Astrocyte (in vitro differentiated cells and primary cell): ENCODE measurements around the gene RCOR3. TPM values are rescaled to one million over a fixed set of nuclear protein-coding genes. Genes with fewer than 3 reads are reported as not detected.
A peak's percentile ranks its signal among the peaks of the same experiment; 100 is the strongest.

Experiments
- DNase-seq: peaks from one replicate; pipeline ENCODE4 v3.0.0-alpha.2; 2010; ENCODE audit warnings: low read depth
- FAIRE-seq: peaks from 2 replicates; lab custom pipeline; 2011; peaks lifted over from hg19 to GRCh38; lab: Jason Lieb, UNC
- H2AFZ ChIP-seq: 2 replicates; pipeline ENCODE4 v1.6.0; 2012; ENCODE audit warnings: low read depth, low read length, inconsistent platforms
- H3K27ac ChIP-seq: 2 replicates; pipeline ENCODE4 v1.5.1; 2011; ENCODE audit warnings: low read depth, low read length, inconsistent platforms
- H3K27me3 ChIP-seq: 2 replicates; pipeline ENCODE4 v1.6.0; 2011; ENCODE audit warnings: low read length, inconsistent platforms; ENCODE audit not compliant: insufficient read depth
- H3K36me3 ChIP-seq: 2 replicates; pipeline ENCODE4 v1.5.1; 2011; ENCODE audit warnings: low read length, inconsistent platforms; ENCODE audit not compliant: insufficient read depth
- H3K4me1 ChIP-seq: 2 replicates; pipeline ENCODE4 v1.5.1; 2011; ENCODE audit warnings: low read length, inconsistent platforms; ENCODE audit not compliant: insufficient read depth
- H3K4me2 ChIP-seq: 2 replicates; pipeline ENCODE4 v1.6.0; 2012; ENCODE audit warnings: low read length, inconsistent platforms
- H3K4me3 ChIP-seq: 2 replicates; pipeline ENCODE4 v1.5.1; 2011; ENCODE audit warnings: low read depth, mild to moderate bottlenecking, low read length, inconsistent platforms; ENCODE audit not compliant: insufficient read depth
- H3K79me2 ChIP-seq: 2 replicates; pipeline ENCODE4 v1.6.0; 2012; ENCODE audit warnings: mild to moderate bottlenecking, low read length, inconsistent platforms; ENCODE audit not compliant: insufficient read depth
- H3K9ac ChIP-seq: 2 replicates; pipeline ENCODE4 v1.6.0; 2012; ENCODE audit warnings: mild to moderate bottlenecking, low read length, inconsistent platforms
- H3K9me3 ChIP-seq: 2 replicates; pipeline ENCODE4 v1.5.1; 2012; ENCODE audit warnings: low read depth, mild to moderate bottlenecking, low read length, inconsistent platforms; ENCODE audit not compliant: insufficient read depth
- H4K20me1 ChIP-seq: 2 replicates; pipeline ENCODE4 v1.6.0; 2012; ENCODE audit warnings: low read length, inconsistent platforms; ENCODE audit not compliant: insufficient read depth
- H3K27ac Mint-ChIP-seq: one replicate; pipeline ENCODE4 v1.8.0; 2021; ENCODE audit warnings: mild to moderate bottlenecking, mixed read lengths; ENCODE audit not compliant: unreplicated experiment
- H3K27me3 Mint-ChIP-seq: one replicate; pipeline ENCODE4 v1.8.0; 2021; ENCODE audit warnings: low read depth, mixed read lengths; ENCODE audit not compliant: unreplicated experiment
- H3K36me3 Mint-ChIP-seq: one replicate; pipeline ENCODE4 v1.8.0; 2021; ENCODE audit warnings: low read depth, mixed read lengths; ENCODE audit not compliant: unreplicated experiment
- H3K4me1 Mint-ChIP-seq: one replicate; pipeline ENCODE4 v1.8.0; 2021; ENCODE audit warnings: low read depth, mixed read lengths; ENCODE audit not compliant: unreplicated experiment
- H3K4me3 Mint-ChIP-seq: one replicate; pipeline ENCODE4 v1.8.0; 2021; ENCODE audit warnings: mild to moderate bottlenecking, moderate library complexity, mixed read lengths; ENCODE audit not compliant: unreplicated experiment
- H3K9me3 Mint-ChIP-seq: one replicate; pipeline ENCODE4 v1.8.0; 2021; ENCODE audit warnings: mild to moderate bottlenecking, mixed read lengths; ENCODE audit not compliant: unreplicated experiment
- CTCF ChIP-seq: IDR thresholded peaks from 2 replicates; pipeline ENCODE4 v1.5.1; 2011; ENCODE audit warnings: low read depth, mild to moderate bottlenecking, inconsistent platforms, low read length, moderate library complexity; ENCODE audit not compliant: insufficient read depth
- EZH2 ChIP-seq: IDR thresholded peaks from 2 replicates; pipeline ENCODE4 v1.6.1; 2012; ENCODE audit warnings: mild to moderate bottlenecking, low read length, inconsistent platforms; ENCODE audit not compliant: insufficient read depth
- total RNA-seq: library from RNA; stranded (reverse); gene quantifications from 2 replicates; pipeline ENCODE4 v1.2.1, GENCODE V29; 2021

Gene RCOR3
- total RNA-seq, 1 donor from 2014 or later: 68.2 TPM

DNA sequence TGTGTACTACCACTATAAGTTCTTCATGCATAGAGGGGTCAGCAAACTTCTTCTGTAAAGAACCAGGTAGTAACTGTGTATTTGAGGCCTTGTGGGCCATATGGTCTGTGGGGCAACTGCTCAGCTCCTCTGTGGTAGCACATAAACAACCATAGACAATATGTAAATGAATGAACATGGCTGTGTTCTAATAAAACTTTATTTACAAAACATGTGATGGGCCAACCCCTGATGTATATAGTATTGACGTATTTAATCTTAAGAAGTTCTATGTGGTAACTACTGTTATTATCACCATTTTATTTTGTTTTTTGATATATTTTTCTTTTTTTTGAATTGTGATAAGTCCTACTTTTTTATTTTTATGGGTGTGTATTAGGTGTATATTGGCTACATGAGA lies 82.8 kb downstream of the RCOR3 start:
- Histone ChIP-seq H3K9me3 (no peaks in the 10 kb centered on the region), H3K4me3 (no peak overlapping the region), H3K27me3 (no peaks in the 10 kb centered on the region), H3K27ac (no peak overlapping the region), H3K4me1 (peaks cover 6% of the 10 kb centered on the region), H3K79me2 (peaks cover 57% of the 10 kb centered on the region), H3K4me2 (no peak overlapping the region), H2AFZ (no peak overlapping the region), H3K9ac (no peak overlapping the region), H4K20me1 (peaks cover 57% of the 10 kb centered on the region), H3K36me3 (no peaks in the 10 kb centered on the region)
- Mint-ChIP-seq H3K4me1 (peaks cover 16% of the 10 kb centered on the region), H3K27ac (no peak overlapping the region), H3K36me3 (peaks cover 6% of the 10 kb centered on the region), H3K9me3 (peaks cover 3% of the 10 kb centered on the region), H3K27me3 (peaks cover 6% of the 10 kb centered on the region), H3K4me3 (no peak overlapping the region)
- FAIRE-seq (no peak), DNase-seq (no peak)
- TF ChIP-seq CTCF (no peak), EZH2 (no peak)

GRCh38 chr1:211343607-211344006 lies 84.4 kb downstream of the RCOR3 start:
- Mint-ChIP-seq H3K4me1 (peaks cover 16% of the 10 kb centered on the region), H3K36me3 (peaks cover 4% of the 10 kb centered on the region), H3K27ac (no peak overlapping the region), H3K9me3 (peaks cover 2% of the 10 kb centered on the region), H3K27me3 (no peaks in the 10 kb centered on the region), H3K4me3 (no peak overlapping the region)
- no peak overlapping the region for H3K4me2 ChIP-seq
- H2AFZ ChIP-seq: no peak overlapping the region
- H4K20me1 ChIP-seq: peaks cover 47% of the 10 kb centered on the region
- H3K4me1 ChIP-seq: peaks cover 6% of the 10 kb centered on the region
- H3K9me3 ChIP-seq: no peaks in the 10 kb centered on the region
- TF ChIP-seq CTCF (no peak), EZH2 (no peak)
- no peaks in the 10 kb centered on the region for H3K36me3 ChIP-seq
- H3K4me3 ChIP-seq: no peak overlapping the region
- H3K9ac ChIP-seq: no peak overlapping the region
- H3K79me2 ChIP-seq: peaks cover 44% of the 10 kb centered on the region
- no peak overlapping the region for H3K27ac ChIP-seq
- FAIRE-seq: no peak
- H3K27me3 ChIP-seq: no peaks in the 10 kb centered on the region
- no peak for DNase-seq

GRCh38 chr1:211344152-211344618 lies 85.0 kb downstream of the RCOR3 start:
- Histone ChIP-seq H3K27ac (no peak overlapping the region), H3K27me3 (no peaks in the 10 kb centered on the region), H3K79me2 (peaks cover 39% of the 10 kb centered on the region), H3K4me3 (no peak overlapping the region), H3K4me1 (peaks cover 6% of the 10 kb centered on the region), H3K36me3 (no peaks in the 10 kb centered on the region), H4K20me1 (peaks cover 43% of the 10 kb centered on the region), H3K9me3 (no peaks in the 10 kb centered on the region), H3K4me2 (no peak overlapping the region), H3K9ac (no peak overlapping the region), H2AFZ (no peak overlapping the region)
- no peak overlapping the region for H3K27ac Mint-ChIP-seq
- TF ChIP-seq EZH2: no peak
- no peak for TF ChIP-seq CTCF
- H3K9me3 Mint-ChIP-seq: no peaks in the 10 kb centered on the region
- no peak for FAIRE-seq
- no peak overlapping the region for H3K4me3 Mint-ChIP-seq
- no peaks in the 10 kb centered on the region for H3K27me3 Mint-ChIP-seq
- peaks cover 16% of the 10 kb centered on the region for H3K4me1 Mint-ChIP-seq
- peaks cover 4% of the 10 kb centered on the region for H3K36me3 Mint-ChIP-seq
- DNase-seq: peak; percentile 16
